Lung (tissue), 12 donors: Measurements from ENCODE around the gene PROC. TPM values are rescaled to one million over a fixed set of nuclear protein-coding genes. Genes with fewer than 3 reads are reported as not detected.

Experiments
- ATAC-seq: fragments of 200-7000 bp; cut with Tn5 transposase; one replicate; pipeline ENCODE4 v1.9.1; 2020; ENCODE audit warnings: moderate number of reproducible peaks; ENCODE audit not compliant: insufficient read depth, low FRiP score
- DNase-seq, 3 donors: peaks; one replicate each; pipeline ENCODE4 v3.0.0-alpha.2; 2013 to 2017
- H3K27ac ChIP-seq, 2 donors: one replicate each; pipeline ENCODE4 v1.5.1; 2013; ENCODE audit warnings: mild to moderate bottlenecking in 2 of 2, moderate library complexity in 2 of 2, control low read depth in 1 of 2, inconsistent platforms in 1 of 2, low read depth in 1 of 2, low read length in 1 of 2
- H3K27me3 ChIP-seq, 3 donors: one replicate each; pipeline ENCODE4 v1.5.1; 2013; ENCODE audit warnings: low read length in 2 of 3; ENCODE audit not compliant: control insufficient read depth in 3 of 3, insufficient read depth in 3 of 3
- H3K36me3 ChIP-seq, 4 donors: one replicate each; pipeline ENCODE4 v1.5.1; 2013; ENCODE audit warnings: low read length in 4 of 4, mild to moderate bottlenecking in 1 of 4, moderate library complexity in 1 of 4; ENCODE audit not compliant: control insufficient read depth in 4 of 4, insufficient read depth in 4 of 4
- H3K4me1 ChIP-seq, 5 donors: one replicate each; pipeline ENCODE4 v1.5.1; 2013; ENCODE audit warnings: low read length in 5 of 5, mild to moderate bottlenecking in 2 of 5, moderate library complexity in 1 of 5; ENCODE audit not compliant: control insufficient read depth in 5 of 5, insufficient read depth in 5 of 5
- H3K4me3 ChIP-seq: one replicate; pipeline ENCODE4 v1.5.1; 2013; ENCODE audit warnings: mild to moderate bottlenecking, control low read depth, moderate library complexity
- H3K9ac ChIP-seq, 2 donors: one replicate each; pipeline ENCODE4 v1.5.1; 2013; ENCODE audit warnings: low read length in 2 of 2, control low read depth in 1 of 2; ENCODE audit not compliant: insufficient read depth in 1 of 2
- H3K9me3 ChIP-seq, 4 donors: one replicate each; pipeline ENCODE4 v1.5.1; 2013; ENCODE audit warnings: low read length in 3 of 4, mild to moderate bottlenecking in 1 of 4, moderate library complexity in 1 of 4; ENCODE audit not compliant: control insufficient read depth in 4 of 4, insufficient read depth in 3 of 4
- WGBS, 2 donors: extraction: QIAGEN DNeasy Blood & Tissue Kit; methylation state at CpG; one replicate each; pipeline ENCODE4 v1.1.7; 2013; 5-methylcytosine and 5-hydroxymethylcytosine counted together
- polyA plus RNA-seq, 2 donors: library from polyadenylated mRNA; stranded (reverse); fragments of 200-250 nt; gene quantifications; one replicate each; pipeline ENCODE4 v1.2.1, GENCODE V29; 2013
- total RNA-seq, 2 donors: library from RNA; depleted of rRNA in 1 of 2; stranded (reverse); fragments of >200 nt in 1 of 2; gene quantifications; one replicate each; pipeline ENCODE4 v1.2.1, GENCODE V29; 2014 to 2021
- TF ChIP-seq, protein P1 (sequence below): IDR thresholded peaks from 2 replicates; pipeline ENCODE4 v1.5.1; 2012; ENCODE audit warnings: mild to moderate bottlenecking; ENCODE audit errors: control extremely low read depth, extremely low read depth
- donor health status: control.
- donor health status: control.
- donor health status: Bipolar disorder and iron deficiency.
- donor health status: healthy.
- donor health status: DM: yes; HTN: yes; CAD: no.

The PROC gene
- total and polyA plus RNA-seq, 4 donors: 0.10 to 0.37 (median 0.22) TPM; not detected in 1

DNA sequence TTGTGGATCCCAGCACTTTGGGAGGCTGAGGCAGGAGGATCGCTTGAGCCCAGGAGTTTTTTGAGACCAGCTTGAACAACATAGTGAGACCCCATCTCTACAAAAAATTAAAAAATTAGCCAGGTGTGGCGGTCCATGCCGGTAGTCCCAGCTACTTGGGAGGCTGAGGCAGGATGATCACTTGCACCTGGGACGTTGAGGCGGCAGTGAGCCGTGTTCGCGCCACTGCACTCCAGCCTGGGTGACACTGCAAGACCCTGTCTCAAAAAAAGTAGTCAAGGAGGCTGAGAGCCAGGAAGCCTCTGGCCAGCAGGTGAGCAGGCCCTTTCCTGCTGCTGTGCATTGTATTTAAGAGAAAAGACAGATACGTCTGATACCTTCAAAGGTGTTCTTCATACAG lies 11.1 kb upstream of the PROC start:
- TF ChIP-seq, protein P1, sequence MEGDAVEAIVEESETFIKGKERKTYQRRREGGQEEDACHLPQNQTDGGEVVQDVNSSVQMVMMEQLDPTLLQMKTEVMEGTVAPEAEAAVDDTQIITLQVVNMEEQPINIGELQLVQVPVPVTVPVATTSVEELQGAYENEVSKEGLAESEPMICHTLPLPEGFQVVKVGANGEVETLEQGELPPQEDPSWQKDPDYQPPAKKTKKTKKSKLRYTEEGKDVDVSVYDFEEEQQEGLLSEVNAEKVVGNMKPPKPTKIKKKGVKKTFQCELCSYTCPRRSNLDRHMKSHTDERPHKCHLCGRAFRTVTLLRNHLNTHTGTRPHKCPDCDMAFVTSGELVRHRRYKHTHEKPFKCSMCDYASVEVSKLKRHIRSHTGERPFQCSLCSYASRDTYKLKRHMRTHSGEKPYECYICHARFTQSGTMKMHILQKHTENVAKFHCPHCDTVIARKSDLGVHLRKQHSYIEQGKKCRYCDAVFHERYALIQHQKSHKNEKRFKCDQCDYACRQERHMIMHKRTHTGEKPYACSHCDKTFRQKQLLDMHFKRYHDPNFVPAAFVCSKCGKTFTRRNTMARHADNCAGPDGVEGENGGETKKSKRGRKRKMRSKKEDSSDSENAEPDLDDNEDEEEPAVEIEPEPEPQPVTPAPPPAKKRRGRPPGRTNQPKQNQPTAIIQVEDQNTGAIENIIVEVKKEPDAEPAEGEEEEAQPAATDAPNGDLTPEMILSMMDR: no peak
- Histone ChIP-seq H3K9me3 (no peaks in the 10 kb centered on the region), H3K4me1 (peaks cover 0 to 33% (median 10%) of the 10 kb centered on the region in 5 donors), H3K36me3 (no peaks in the 10 kb centered on the region), H3K4me3 (no peak overlapping the region), H3K27me3 (no peaks in the 10 kb centered on the region), H3K27ac (no peak overlapping the region), H3K9ac (no peak overlapping the region)
- DNase-seq (no peak), ATAC-seq (no peak)
- 95 to 98% methylated on average over 9 of the region's 9 CpGs for WGBS, 2 donors

DNA sequence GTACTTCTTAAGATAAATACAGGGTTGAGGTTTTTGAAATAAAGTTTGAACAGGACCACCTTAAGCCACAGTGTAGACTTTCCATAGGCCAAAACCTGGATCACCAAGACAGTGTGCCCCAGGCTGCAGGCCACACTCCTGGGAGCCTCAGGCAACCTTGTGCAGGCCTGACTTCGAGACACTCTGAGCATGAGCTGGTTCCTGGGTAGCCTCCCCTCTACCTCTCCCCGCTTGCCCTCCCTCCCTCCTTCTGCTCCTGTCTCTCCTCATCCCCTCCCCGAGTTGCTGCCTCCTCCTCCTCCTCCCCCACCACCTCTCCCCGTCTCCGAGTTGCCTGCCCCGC lies 10.6 kb upstream of the PROC start:
- no peaks in the 10 kb centered on the region for H3K36me3 ChIP-seq
- H3K9me3 ChIP-seq: no peaks in the 10 kb centered on the region
- peaks cover 0 to 35% (median 10%) of the 10 kb centered on the region in 5 donors for H3K4me1 ChIP-seq
- ATAC-seq: peak; percentile 19
- TF ChIP-seq, protein P1: no peak
- peak overlapping the region; percentile 1 to 71 for H3K27ac ChIP-seq
- no peak for DNase-seq
- H3K27me3 ChIP-seq: no peaks in the 10 kb centered on the region
- 5 to 6% methylated on average over 5 to 6 of the region's 6 CpGs for WGBS, 2 donors
- no peak overlapping the region for H3K9ac ChIP-seq
- no peak overlapping the region for H3K4me3 ChIP-seq

DNA sequence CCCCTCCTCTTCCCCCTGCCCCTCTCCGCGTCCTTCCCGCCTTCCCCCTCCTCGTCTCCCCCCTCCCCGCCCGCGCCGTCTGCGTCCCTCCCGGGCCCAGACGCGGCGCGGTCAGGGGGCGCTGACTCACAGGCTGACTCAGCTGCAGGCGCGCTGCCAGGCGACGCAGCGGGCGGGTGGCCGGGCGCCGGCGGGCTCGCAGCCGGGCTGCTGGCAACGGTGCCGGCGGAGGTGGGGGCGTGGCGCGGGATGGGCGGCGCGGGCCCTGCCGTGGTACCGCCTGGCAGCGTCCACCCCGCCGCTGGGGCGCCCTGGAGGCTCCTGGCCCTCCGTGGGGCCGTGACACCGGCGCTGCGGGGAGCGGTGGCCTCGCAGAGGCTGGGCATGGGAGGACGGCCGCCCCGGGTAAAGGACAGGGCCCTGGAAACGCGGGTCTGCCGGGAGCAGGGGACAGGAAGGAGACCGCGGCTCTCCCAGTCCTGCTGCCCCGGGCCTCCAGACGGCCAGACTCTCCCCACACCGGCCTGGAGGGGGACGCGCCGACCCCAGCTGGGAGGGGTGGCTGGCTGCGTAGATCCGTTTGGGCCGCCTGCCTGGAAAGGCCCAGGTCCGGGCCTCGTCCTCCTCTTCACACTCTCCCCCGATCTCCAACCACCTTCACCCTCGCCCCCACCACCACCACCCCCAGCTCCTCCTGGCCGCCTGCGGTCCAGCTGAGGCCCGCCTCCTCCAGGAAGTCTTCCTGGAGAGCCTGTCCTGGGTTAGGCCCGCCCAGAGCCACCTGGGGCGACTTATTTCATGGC lies 10.0 kb upstream of the PROC start:
- Histone ChIP-seq H3K36me3 (no peaks in the 10 kb centered on the region), H3K9ac (peak overlapping the region in 1 of 2 donors; percentile 38), H3K4me1 (peaks cover 0 to 35% (median 10%) of the 10 kb centered on the region in 5 donors), H3K9me3 (no peaks in the 10 kb centered on the region), H3K27ac (peak overlapping the region; percentile 87 to 98), H3K27me3 (no peaks in the 10 kb centered on the region), H3K4me3 (peak overlapping the region; percentile 51)
- TF ChIP-seq, protein P1: no peak
- WGBS, 2 donors: 4 to 13% methylated on average over 35 to 75 of the region's 75 CpGs
- DNase-seq (peak; percentile 93 to 96 (median 94)), ATAC-seq (peak; percentile 92)
